Measurements from ENCODE around the gene NCKAP1.

NCKAP1 gene

GRCh38 chr2:182949052-182949451 is 89.2 kb downstream of the NCKAP1 start:
- no peak for DNase-seq (ENCODE audit: low read depth)

DNA sequence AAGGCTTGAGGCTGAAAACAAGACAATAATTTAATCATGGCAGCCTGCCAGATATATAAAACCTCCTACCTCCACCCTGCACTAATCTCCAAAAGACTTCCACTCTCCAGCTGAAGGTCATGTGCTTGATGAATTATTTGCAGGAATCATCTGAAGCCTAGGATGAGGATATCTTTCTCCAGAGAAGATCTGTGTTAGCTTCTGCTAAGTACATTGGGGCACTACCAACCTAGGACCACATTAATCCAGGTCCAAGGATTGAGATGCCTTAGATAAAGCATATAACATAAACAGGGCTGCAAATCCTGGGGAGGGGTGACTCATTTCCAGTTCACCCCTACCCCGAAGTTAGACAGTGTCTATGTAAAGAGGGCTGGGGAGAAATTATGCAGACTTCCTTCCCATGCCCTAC is 91.3 kb downstream of the NCKAP1 start:
- DNase-seq (ENCODE audit: low read depth) = no peak

- no peak for DNase-seq (ENCODE audit: low read depth)
Observed at GRCh38 chr2:182943339-182943738, 94.9 kb downstream of the NCKAP1 start.

- DNase-seq (ENCODE audit: low read depth) = no peak
Observed at GRCh38 chr2:182942756-182943155, 95.5 kb downstream of the NCKAP1 start.

GRCh38 chr2:182941919-182942318 is 96.3 kb downstream of the NCKAP1 start:
- no peak for DNase-seq (ENCODE audit: low read depth)

DNA sequence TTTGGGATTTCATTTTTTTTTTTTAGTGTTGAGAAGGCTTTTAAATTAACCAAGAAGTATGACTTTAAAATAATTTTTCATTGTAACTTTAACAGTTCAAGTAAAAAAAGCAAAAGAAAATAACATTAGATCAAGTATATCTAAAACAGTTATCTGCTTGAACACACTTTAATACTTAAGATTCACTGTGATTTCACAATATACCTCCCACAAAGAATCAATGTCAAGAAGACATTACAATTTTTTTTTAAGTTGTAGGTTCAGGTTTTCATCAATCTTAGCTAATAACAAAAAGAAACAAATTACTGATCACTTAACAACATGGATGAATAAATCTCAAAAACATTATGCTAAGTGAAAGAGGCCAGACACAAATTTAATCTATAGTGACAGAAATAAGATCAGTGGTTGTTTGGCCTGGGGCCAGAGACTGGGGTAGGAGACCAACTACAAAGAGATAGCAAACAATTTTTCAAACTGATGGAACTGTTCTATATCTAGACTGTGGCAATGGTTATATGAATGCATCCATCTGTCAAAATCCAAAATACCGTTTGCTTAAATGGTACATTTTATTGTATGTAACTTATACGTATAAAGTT is 97.0 kb downstream of the NCKAP1 start:
- DNase-seq (ENCODE audit: low read depth) = no peak

GRCh38 chr2:182937870-182938269 is 100.4 kb downstream of the NCKAP1 start:
- no peak for DNase-seq (ENCODE audit: low read depth)

DNA sequence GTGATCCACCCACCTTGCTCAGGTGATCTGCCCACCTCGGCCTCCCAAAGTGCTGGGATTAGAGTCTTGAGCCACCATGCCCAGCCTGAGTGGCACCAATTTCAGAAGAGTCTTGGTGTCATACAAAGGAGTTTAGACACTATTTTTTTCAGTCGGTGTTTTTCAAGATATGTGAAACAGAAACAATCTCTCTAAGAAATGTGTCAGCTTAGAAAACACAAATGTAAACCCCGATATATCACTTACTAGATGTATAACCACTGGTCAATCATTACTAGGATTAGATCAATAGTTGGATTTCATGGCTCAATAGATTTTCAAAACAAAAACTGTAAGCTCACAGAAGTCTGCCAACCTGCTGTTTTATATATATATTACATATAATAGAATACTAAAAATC is 104.6 kb downstream of the NCKAP1 start:
- DNase-seq (ENCODE audit: low read depth) = no peak

- DNase-seq (ENCODE audit: low read depth) = no peak
Observed at GRCh38 chr2:182929972-182930371, 108.3 kb downstream of the NCKAP1 start.

GRCh38 chr2:182924306-182924705 is 114.0 kb downstream of the NCKAP1 start:
- no peak for DNase-seq (ENCODE audit: low read depth)

DNA sequence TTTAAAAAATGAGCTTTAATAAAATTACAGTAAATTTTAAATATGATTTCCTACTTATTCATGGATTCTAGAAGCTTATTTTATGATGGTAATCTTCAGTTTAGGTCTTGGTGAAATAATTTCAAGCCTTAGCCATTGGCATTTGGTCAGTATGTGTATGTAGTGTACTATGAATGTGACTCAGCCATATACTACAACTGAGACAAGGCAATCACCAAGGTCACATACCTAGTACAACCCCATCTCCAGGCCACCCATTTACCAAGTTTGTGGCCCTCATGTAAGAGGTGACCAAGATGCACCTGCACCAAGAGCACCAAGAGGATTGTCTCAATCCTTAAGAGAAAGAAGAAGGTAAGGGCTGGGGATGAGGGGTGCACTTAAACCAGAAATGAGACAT is 117.0 kb downstream of the NCKAP1 start:
- DNase-seq (ENCODE audit: low read depth) = no peak

DNA sequence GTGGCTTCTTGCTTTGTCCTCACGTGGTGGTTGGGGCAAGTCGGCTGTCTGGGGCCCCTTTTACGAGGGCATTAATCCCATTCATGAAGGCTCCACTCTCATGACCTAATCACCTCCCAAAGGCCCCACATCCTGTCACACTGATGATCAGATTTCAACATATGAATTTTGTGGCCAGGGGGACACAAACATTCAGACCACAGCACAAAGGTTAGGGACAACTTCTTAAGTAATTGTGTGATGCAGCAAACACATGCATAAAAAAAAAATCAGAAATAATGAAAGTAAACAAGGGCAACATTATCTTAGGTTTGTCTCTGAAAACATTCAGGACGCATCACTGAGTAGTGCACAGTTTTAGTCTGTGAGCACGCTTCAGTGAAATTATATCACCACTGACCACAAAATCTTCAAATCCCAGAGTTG is 117.6 kb downstream of the NCKAP1 start:
- DNase-seq (ENCODE audit: low read depth) = no peak

- DNase-seq (ENCODE audit: low read depth) = no peak
Observed at GRCh38 chr2:182920089-182920488, 118.2 kb downstream of the NCKAP1 start.

DNA sequence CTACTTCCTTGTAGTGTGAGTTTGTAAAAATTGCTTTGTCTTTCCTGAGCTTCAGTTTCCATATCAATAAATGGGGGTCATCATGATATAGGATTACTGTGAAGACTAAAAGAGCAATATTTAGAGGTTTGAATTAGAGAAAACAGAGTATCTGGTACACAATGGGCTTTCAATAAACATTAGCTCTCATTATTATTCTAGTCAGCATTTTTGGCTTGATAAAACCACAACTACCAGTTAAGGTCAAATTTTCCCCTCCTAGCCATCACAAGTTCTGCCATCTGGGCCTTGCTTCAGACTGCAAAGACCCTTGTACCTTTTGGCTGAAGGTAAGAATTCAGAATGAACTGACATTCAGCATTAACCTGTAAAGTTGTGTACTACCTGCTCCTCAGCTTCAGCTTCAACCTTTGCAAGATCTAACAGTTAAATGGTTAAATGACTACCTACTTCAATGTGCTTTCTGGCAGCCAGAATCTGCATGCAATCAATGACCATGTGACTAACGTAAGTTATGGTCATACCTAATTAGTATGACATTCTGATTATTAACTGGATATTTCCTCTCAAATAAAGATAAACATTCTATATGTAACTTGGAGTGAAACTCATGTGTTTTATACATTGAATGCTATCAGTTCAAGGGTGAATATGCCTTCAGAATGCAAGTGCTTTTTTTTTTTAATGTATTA is 119.2 kb downstream of the NCKAP1 start:
- DNase-seq (ENCODE audit: low read depth) = no peak

DNA sequence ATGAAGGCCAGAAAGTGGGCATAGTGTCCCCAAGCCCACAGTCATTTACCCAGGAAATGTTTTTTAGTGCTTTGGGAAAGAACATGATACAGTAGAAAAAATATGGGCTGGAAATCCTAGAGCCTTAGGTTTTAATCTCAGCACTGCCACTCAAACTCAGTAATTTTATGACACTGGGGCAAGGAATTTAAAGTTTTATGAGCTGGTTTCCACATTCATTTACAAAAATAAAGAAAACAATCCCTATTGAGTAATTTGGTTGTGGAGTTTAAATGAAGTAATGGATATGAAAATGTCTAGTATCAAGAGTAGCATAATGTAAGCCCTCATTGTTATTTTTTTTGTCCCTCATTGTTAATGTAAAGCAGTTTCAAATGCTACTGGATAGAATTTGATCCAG is 120.3 kb downstream of the NCKAP1 start:
- DNase-seq (ENCODE audit: low read depth) = no peak

DNA sequence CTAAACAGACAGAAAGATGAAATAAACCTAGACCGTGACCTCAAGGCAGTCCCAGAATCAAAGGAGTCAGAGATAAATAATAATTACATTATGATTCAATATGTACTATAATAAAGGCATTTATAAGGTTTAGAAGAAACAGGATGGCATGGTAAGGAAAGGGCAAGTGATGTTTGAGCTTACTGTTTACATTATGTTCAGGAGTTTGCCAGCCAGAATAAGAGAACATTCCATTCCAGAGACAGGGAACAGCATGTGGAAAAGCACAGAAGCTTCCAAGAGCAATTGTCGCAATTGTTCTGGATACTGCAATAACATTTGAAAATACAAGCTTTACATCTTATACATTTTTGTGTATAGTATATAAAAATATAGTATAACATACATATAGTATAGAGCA is 121.8 kb downstream of the NCKAP1 start:
- DNase-seq (ENCODE audit: low read depth) = no peak

GRCh38 chr2:182915369-182916326 is 122.6 kb downstream of the NCKAP1 start:
- DNase-seq (ENCODE audit: low read depth) = no peak

DNA sequence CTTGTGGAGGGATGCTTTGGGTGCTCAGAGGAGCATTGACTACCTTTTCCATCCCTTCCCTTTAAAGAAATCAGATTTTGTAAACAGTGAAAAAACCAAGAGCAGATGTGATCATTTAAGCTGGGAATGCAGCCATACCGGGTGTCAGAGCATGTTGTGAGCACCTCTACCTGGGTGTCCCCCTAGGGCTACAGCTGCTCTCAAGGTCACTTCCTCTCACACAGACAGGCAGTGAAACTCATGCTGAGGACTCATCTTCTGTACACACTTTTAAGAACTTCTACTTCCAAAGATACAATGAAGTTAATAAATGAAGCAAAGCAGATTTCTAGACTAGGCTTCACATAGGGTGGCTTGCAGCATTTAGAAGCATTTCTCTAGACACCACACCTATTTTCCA is 123.4 kb downstream of the NCKAP1 start:
- DNase-seq (ENCODE audit: low read depth) = no peak

DNA sequence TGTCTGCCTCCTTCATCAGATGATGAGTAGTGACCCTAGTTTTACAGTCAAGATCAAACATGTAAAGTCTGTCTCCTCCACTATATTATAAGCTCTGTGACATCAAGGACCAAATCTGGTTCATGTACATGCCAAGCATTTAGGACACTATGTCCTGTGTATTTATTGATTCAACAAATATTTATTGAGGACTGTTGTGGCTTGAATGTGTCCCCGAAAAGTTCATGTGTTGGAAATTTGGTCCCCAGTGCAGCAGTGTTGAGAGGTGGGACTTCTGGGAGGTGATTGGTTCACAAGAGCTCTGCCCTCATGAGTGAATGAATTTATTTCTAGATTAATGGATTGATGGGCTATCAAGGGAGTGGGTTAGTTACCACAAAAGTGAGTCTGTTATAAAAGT is 125.2 kb downstream of the NCKAP1 start:
- DNase-seq (ENCODE audit: low read depth) = no peak

DNA sequence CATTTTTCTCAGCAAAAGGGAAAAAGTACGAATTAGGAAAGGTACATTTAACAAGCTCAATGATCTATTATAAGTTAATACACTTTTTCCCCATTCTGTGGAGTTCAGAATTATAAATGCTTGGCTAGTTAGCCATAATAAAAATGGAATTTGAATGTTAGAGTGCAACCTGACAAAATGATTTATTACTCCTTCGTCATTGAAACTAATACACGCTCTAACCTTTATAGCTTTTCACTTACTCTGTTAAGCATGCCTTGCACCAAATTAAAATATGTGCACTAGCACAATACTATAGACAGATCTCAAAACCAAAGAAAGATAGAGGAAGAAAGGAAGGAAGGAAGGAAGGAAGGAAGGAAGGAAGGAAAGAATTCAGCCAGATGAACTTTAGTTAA is 125.7 kb downstream of the NCKAP1 start:
- no peak for DNase-seq (ENCODE audit: low read depth)

DNA sequence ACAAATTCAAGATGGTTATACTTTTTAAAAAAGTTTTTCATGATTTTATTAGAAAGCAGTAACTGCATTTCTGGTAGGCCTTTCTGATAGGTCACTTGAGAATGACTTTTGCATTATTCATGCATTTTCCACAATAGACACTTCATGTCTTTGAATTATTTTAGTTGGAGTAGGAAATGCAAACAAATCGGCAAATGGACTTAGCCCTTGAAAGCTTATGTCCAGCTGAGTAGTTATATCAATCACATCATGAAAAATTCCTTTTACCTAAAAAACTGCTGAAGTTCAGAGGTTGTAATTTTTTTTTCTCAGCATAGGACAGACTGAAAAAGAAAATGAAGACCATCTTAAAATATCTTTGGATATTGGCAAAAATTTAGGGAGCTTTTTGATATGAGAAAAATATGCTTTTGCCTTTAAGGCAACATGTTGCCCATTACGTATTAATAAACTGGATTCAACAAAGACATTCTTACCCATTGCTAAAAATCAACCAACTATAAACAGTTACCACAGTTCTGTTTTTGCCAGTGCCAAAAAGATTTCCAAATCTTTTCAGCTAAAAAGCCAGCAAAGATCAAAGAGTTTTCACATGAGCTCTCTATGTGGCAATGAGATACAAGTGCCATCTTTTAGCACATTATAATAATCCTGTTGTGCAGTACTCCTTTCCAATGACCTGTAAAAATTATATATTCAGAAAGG is 126.3 kb downstream of the NCKAP1 start:
- no peak for DNase-seq (ENCODE audit: low read depth)

GRCh38 chr2:182910965-182911364 is 127.3 kb downstream of the NCKAP1 start:
- no peak for DNase-seq (ENCODE audit: low read depth)
